ENCODE data around the gene NEUROG3.
"Not testable (repeated sequence)": the region's sequence is repeated elsewhere in the genome, so short reads cannot be mapped to it uniquely, and the experiment has no call there.

NEUROG3 gene

DNA sequence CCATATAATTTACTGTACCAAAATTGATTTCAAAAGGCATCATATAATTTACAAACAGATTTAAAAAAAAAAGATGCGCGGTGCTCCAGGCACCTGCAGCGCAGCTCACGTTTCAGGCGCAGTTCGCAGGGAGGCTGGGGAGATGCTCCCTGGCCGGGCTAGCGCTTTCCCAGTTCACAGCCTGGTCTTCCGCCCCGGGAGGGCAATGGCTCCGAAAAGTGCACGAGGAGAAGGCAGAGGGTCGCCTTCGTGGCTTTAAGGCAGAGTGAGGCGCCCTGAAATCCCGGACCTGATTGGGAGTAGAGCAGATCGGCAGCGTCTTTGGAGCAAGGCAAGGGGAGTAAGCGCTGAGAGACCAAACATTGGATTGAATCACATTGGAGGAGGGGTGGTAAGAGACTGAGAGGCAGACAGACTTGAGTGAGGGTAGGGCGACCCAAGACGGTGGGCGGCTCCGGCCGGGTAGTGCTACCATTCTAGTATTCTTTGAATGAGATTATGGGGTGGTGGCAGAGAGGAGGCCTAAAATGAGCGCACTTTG lies 1.5 kb downstream of the NEUROG3 start:
- no peak for DNase-seq

GRCh38 chr10:69570050-69570816 lies 3.0 kb downstream of the NEUROG3 start:
- DNase-seq = no peak

- no peak for DNase-seq
These were observed 3.8 kb downstream of the NEUROG3 start for GRCh38 chr10:69569396-69569934.

DNA sequence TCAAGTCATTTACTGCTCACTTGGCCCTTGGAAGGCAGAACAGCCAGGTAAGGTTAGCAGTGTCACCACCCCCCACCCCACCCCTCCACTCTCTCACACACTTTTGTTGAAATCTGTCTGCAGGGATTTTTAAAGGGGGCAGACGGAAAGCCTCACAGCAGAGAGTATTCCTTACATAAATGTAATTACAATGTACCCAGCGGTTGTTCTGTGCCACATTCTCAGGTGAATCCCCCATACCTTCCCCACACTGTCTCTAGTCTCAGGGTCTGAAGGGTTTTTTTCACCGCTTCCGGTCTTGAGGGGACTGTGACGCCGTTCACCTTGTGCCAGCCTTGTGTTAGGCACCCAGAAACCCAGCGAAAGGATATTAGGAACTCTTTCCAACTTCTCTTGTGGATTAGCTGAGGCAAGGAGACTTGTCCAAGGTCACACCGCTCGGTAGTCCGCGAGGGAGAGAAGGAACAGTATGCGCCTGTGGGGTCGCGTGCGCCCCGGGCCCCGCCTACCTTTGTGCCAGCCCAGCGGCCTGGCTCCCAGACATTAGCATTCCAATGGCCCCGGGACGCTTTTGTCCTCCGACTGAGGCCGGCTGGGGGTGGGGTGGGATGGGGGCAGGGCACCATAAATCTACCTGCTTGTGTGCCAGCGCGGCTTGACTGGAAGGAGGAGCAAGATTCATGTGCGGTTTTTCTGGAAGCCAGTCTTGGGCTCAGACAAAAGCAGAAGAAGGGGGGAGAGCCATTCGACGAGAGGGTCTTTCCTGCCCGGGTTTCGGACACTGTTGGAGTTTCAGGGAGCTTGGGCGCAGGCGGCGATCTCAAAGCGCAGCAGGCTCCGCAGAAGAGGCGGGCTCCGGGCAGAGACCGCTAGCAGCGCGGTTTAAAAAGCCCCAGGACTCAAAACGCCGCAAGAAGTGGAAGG lies 4.5 kb downstream of the NEUROG3 start:
- no peak for DNase-seq

DNA sequence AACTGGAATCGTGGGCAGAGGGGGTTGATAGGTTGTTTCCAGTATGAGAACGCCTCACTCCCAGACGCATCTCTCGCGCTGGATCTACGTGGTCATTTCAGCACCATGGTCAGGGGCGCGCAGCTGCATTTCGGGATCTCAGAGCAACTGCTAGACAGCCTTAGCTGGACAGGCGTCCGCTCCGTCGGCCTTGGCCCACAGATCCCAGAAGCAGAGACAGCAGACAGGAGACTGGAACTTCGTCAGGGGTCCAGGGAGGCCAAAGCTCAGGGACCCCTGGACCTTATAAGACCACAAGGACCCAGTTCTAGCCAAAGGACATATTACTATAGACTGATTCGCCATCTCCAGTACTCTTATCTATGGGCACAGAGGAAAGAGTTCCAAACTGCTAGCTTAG lies 5.3 kb downstream of the NEUROG3 start:
- DNase-seq = no peak

DNA sequence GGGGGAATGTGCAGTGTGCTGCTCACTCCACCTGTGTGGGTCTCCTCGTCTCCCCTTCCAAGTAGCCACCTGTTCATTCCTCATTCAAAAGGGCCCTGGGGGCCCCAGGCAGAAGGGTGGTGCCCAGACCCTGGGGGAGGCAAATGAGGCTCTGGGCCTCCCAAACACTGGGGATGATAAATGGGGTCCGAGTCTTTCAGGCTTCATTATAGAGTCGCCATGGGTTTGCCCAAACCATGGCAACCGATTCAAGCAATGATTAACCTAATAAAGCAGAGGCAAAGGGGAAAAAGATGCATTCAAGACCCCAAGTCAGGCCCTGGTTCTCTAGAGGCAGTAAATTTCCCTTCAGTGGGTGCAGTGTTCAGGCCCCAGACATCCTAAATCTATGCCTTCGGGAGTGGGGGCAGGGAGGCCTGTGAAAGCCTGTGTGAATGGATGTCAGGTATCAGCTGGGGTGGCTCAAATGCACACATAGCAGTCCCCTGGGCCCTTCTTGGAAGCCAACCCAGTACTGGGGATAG lies 10.4 kb downstream of the NEUROG3 start:
- DNase-seq = no peak

GRCh38 chr10:69559525-69559924 lies 13.7 kb downstream of the NEUROG3 start:
- no peak for DNase-seq

GRCh38 chr10:69558559-69558958 lies 14.7 kb downstream of the NEUROG3 start:
- DNase-seq = no peak

DNA sequence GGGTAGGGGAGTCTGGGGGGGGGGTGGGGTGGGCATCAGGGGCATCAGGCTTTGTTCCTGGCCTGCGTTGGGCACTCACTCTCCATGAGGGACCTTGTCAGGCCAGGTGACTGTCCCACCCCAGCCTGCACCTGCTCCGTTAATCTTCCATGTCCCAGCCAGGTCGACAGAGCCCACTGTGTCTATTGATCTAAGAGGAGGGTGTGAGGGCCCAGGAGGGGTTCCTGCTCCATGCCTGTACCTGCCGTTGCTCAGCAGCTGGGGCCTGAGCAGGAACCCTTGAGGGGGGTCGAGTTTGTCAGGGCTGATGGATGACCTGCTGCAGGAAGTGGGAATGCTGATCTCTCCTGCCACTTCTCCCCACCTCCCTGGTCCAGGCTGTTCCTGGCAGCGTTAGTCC lies 18.6 kb downstream of the NEUROG3 start:
- DNase-seq = no peak

GRCh38 chr10:69553328-69553727 lies 19.9 kb downstream of the NEUROG3 start:
- DNase-seq = no peak

GRCh38 chr10:69552268-69552667 lies 21.0 kb downstream of the NEUROG3 start:
- DNase-seq = no peak

DNA sequence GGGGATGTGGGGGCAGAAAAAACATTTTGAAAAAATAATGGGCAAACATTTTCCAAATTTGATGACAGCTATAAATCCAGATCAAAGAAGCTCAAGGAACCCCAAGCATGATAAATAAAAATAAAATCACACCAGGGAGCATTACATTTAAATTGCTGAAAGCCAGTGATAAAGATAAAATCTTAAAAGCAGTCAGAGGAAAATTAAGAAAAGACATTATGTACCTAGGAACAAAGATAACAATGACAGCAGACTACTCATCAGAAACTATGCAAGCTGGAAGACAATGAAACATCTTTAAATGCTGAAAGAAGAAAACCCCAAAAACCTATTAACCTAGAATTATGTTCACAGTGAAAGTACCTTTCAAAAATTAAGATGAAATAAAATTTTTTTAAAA lies 23.3 kb downstream of the NEUROG3 start:
- DNase-seq = no peak

DNA sequence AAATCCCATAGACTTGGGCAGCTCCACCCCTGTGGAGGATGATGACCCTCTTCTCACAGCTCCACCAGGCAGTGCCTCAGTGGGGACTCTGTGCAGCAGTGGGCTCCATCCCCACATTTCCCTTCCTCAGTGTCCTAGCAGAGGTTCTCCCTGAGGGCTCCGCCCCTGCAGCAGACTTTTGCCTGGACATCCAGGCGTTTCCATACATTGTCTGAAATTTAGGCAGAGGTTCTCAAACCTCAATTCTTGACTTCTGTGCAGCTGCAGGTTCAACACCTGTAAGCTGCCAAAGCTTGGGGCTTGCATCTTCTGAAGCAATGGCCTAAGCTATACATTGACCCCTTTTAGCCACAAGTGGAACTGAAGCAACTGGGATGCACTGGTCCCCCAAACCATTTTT lies 31.8 kb downstream of the NEUROG3 start:
- no peak for DNase-seq

DNA sequence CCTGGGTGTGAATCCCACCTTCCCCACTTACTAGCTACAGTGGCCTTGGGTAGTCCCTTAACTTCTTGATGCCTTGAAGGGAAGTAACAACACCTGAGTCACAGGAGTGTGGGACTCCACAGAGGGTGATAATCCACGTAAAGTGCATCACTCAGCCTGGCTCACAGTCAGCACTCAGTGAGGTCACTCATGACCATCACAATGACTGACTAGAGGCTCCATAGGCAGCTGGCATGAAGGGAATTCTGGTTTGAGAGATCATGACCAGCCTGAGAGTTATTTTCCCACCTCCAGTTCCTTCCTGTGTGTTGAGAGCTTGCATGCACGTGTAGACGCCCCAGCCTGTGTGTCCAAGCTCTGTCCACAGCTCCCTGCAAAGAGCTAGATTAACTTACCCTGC lies 34.8 kb downstream of the NEUROG3 start:
- DNase-seq = no peak

DNA sequence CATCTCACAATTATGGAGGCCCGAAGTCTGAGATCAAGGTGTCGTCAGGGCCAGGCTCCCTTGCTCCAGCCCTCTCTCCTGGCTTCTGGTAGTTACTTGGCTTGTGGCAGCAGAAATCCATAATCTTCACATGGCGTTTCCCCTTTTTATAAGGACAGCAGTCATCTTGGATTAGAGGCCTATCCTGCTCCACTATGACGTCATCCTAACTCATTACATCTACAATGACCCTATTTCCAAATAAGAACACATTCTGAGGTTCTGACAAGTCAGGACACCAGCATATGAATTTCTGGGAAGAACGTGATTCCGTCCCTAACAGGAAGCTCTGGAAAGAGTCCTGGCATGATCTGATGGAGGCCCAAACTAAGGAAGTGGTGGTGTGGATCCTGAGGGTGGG lies 35.8 kb downstream of the NEUROG3 start:
- no peak for DNase-seq

GRCh38 chr10:69536521-69536920 lies 36.7 kb downstream of the NEUROG3 start:
- not testable (repeated sequence) for DNase-seq

DNA sequence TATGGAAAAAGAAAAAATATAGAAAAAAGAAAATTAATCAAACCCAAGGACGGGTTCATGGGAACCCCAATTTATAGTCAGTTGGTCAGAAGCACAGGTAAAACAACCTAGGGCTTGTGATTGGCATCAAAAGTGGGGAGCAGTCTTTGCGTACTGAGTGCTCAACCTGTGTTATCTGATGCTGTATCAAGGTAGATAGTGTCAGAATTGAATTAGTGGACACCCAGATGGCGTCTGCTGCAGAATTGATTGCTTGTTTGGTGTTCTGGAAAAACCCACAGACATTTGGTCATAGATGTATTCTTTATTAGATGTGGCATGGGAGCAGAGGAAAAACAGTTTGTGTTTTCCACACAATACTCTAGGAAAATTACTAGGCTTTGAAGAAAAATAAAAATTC lies 39.6 kb downstream of the NEUROG3 start:
- no peak for DNase-seq

GRCh38 chr10:69527961-69528360 lies 45.3 kb downstream of the NEUROG3 start:
- DNase-seq = no peak
